HCT116 (cell line): Measurements from ENCODE around the gene NEUROD4. TPM values are rescaled to one million over a fixed set of nuclear protein-coding genes. Genes with fewer than 3 reads are reported as not detected.

Source experiments
- ATAC-seq: fragments of 200-7000 bp; cut with Tn5 transposase; 2 replicates; pipeline ENCODE4 v1.9.1; 2020; ENCODE audit warnings: mild to moderate bottlenecking, moderate library complexity
- BruUV-seq: library from RNA; stranded (reverse); fragments of 400-500 nt; replicated peaks from 2 replicates; lab custom pipeline; 2021; lab: Mats Ljungman, UMichigan
- CTCF ChIA-PET: fragments of 300-600 bp; sonication (Branson Sonifier 250); formaldehyde crosslinking; loops from one replicate; lab custom pipeline; 2021; ENCODE audit warnings: antibody characterized with exemption; lab: Charles Lee
- POLR2A ChIA-PET: fragments of 300-600, 350-600 bp; sonication (Branson Sonifier 250); formaldehyde crosslinking; loops from one replicate; lab custom pipeline; 2021; ENCODE audit warnings: antibody characterized with exemption; lab: Charles Lee
- RAD21 ChIA-PET, 2 experiments: fragments of 300-600 bp; sonication (Branson Sonifier 250); formaldehyde crosslinking; loops; one replicate each; lab custom pipeline; 2023; ENCODE audit warnings: low total read pairs in 2 of 2; ENCODE audit not compliant: uncharacterized antibody in 2 of 2, unreplicated experiment in 2 of 2, low non-redundant PET in 1 of 2; lab: Charles Lee
- DNase-seq: peaks from one replicate; pipeline ENCODE4 v3.0.0-alpha.2; 2010; ENCODE audit warnings: low read depth, low spot score
- H2AFZ ChIP-seq: fragments of 200-600 bp; shearing (Covaris generic), sonication (generic); 2 replicates; pipeline ENCODE4 v1.6.1; 2017; ENCODE audit warnings: low read depth, mixed run types, mixed read lengths, antibody characterized with exemption, low read length; ENCODE audit not compliant: poor library complexity, severe bottlenecking
- H3K27ac ChIP-seq: 2 replicates; pipeline ENCODE4 v1.5.1; 2012; ENCODE audit warnings: low read depth, low read length
- H3K27me3 ChIP-seq: fragments of 200-600 bp; sonication (generic); 2 replicates; pipeline ENCODE4 v1.6.1; 2016; ENCODE audit warnings: mixed run types, low read length, mixed read lengths; ENCODE audit not compliant: insufficient read depth
- H3K36me3 ChIP-seq, 2 experiments: fragments of 200-500 bp in 1 of 2; fragments of 200-600 bp in 1 of 2; sonication (Bioruptor generic) in 1 of 2; sonication (generic) in 1 of 2; 2 replicates each; pipeline versions ENCODE4 v1.5.1 to v1.6.1; 2014 to 2016; ENCODE audit warnings: low read length in 2 of 2, inconsistent platforms in 1 of 2, mixed read lengths in 1 of 2, mixed run types in 1 of 2; ENCODE audit not compliant: insufficient read depth in 2 of 2, control insufficient read depth in 1 of 2
- H3K4me1 ChIP-seq, 2 experiments: fragments of 200-600 bp in 1 of 2; sonication (generic) in 1 of 2; 2 replicates each; pipeline versions ENCODE4 v1.5.1 to v1.6.1; 2012 to 2017; ENCODE audit warnings: low read length in 2 of 2, inconsistent platforms in 1 of 2, mild to moderate bottlenecking in 1 of 2, mixed read lengths in 1 of 2, mixed run types in 1 of 2, moderate library complexity in 1 of 2; ENCODE audit not compliant: insufficient read depth in 2 of 2, control insufficient read depth in 1 of 2
- H3K4me2 ChIP-seq: fragments of 200-600 bp; sonication (generic); 2 replicates; pipeline ENCODE4 v1.6.1; 2017; ENCODE audit warnings: mixed run types, low read length, mixed read lengths
- H3K4me3 ChIP-seq, 2 experiments: fragments of 200-600 bp in 1 of 2; sonication (generic) in 1 of 2; replicated peaks in 1 of 2; 2 replicates each; pipeline ENCODE4 v1.5.1; 2011 to 2016; ENCODE audit warnings: low read length in 2 of 2, control low read depth in 1 of 2, low read depth in 1 of 2, mild to moderate bottlenecking in 1 of 2, mixed read lengths in 1 of 2, mixed run types in 1 of 2
- H3K79me2 ChIP-seq: fragments of 200-600 bp; sonication (generic); 2 replicates; pipeline ENCODE4 v1.6.1; 2017; ENCODE audit warnings: mild to moderate bottlenecking, mixed run types, low read length, moderate library complexity, mixed read lengths; ENCODE audit not compliant: insufficient read depth
- H3K9ac ChIP-seq: fragments of 200-600 bp; sonication (generic); 2 replicates; pipeline ENCODE4 v1.6.1; 2016; ENCODE audit warnings: low read length, mixed read lengths
- H3K9me2 ChIP-seq: fragments of 200-600 bp; sonication (generic), shearing (Covaris generic); 2 replicates; pipeline ENCODE4 v1.6.1; 2017; ENCODE audit warnings: mixed run types, mild to moderate bottlenecking, moderate library complexity; ENCODE audit not compliant: insufficient read depth
- H3K9me3 ChIP-seq, 2 experiments: fragments of 200-500 bp in 1 of 2; fragments of 200-600 bp in 1 of 2; sonication (Bioruptor generic) in 1 of 2; sonication (generic) in 1 of 2; 2 replicates each; pipeline ENCODE4 v1.6.1; 2014 to 2017; ENCODE audit warnings: low read length in 2 of 2, mixed read lengths in 2 of 2, inconsistent platforms in 1 of 2, low read depth in 1 of 2, mild to moderate bottlenecking in 1 of 2, mixed run types in 1 of 2, moderate library complexity in 1 of 2; ENCODE audit not compliant: control insufficient read depth in 1 of 2, insufficient read depth in 1 of 2
- H4K20me1 ChIP-seq: fragments of 200-600 bp; sonication (generic), shearing (Covaris generic); 2 replicates; pipeline ENCODE4 v1.6.1; 2017; ENCODE audit warnings: mixed run types, mild to moderate bottlenecking, moderate library complexity; ENCODE audit not compliant: insufficient read depth
- EGR1 ChIP-seq: IDR thresholded peaks from 2 replicates; pipeline ENCODE4 v1.6.1; 2012; ENCODE audit warnings: low read depth
- ELF1 ChIP-seq: IDR thresholded peaks from 2 replicates; pipeline ENCODE4 v1.6.1; 2012; ENCODE audit warnings: low read depth, borderline replicate concordance
- EZH2 ChIP-seq: fragments of 200-600 bp; sonication (generic); IDR thresholded peaks from 2 replicates; pipeline ENCODE4 v1.6.1; 2017; ENCODE audit warnings: antibody characterized with exemption, mixed run types
- EZH2phosphoT487 ChIP-seq: fragments of 200-600 bp; IDR thresholded peaks from 2 replicates; pipeline ENCODE4 v1.6.1; 2018; ENCODE audit warnings: antibody characterized with exemption, borderline replicate concordance
- FOSL1 ChIP-seq: IDR thresholded peaks from 2 replicates; pipeline ENCODE4 v1.6.1; 2012; ENCODE audit warnings: low read depth
- MAX ChIP-seq: IDR thresholded peaks from 2 replicates; pipeline ENCODE4 v1.6.1; 2012
- POLR2A ChIP-seq: IDR thresholded peaks from 2 replicates; pipeline ENCODE4 v1.7.0; 2011; ENCODE audit warnings: borderline replicate concordance; ENCODE audit not compliant: insufficient read depth, insufficient read length; ENCODE audit errors: extremely low read depth
- POLR2AphosphoS5 ChIP-seq: IDR thresholded peaks from 2 replicates; pipeline ENCODE4 v1.6.1; 2011; ENCODE audit warnings: mild to moderate bottlenecking, low read depth, low read length, moderate library complexity
- RAD21 ChIP-seq: IDR thresholded peaks from 2 replicates; pipeline ENCODE4 v1.6.1; 2012; ENCODE audit warnings: low read depth, mild to moderate bottlenecking
- SIN3A ChIP-seq: IDR thresholded peaks from 2 replicates; pipeline ENCODE4 v1.6.1; 2012; ENCODE audit warnings: low read depth
- SP1 ChIP-seq: IDR thresholded peaks from 2 replicates; pipeline ENCODE4 v1.6.1; 2012; ENCODE audit warnings: low read depth
- TCF7L2 ChIP-seq: IDR thresholded peaks from 2 replicates; pipeline ENCODE4 v1.7.0; 2011; ENCODE audit warnings: borderline replicate concordance, inconsistent platforms; ENCODE audit not compliant: insufficient read depth, insufficient read length; ENCODE audit errors: extremely low read depth
- ZBTB33 ChIP-seq: IDR thresholded peaks from 2 replicates; pipeline ENCODE4 v1.6.1; 2011; ENCODE audit warnings: mild to moderate bottlenecking, low read length, moderate library complexity; ENCODE audit not compliant: insufficient replicate concordance; ENCODE audit errors: extremely low read depth
- ZFX ChIP-seq: fragments of 450-650 bp; IDR thresholded peaks from 2 replicates; pipeline ENCODE4 v1.6.1; 2017
- intact Hi-C: fragments of 100-400 bp; cut with micrococcal nuclease; formaldehyde crosslinking; loops from 2 replicates; pipeline ENCODE4 v1.10.0; 2022
- total RNA-seq: library from RNA; stranded (reverse); gene quantifications from one replicate; pipeline ENCODE4 v1.2.1, GENCODE V29; 2021; ENCODE audit not compliant: unreplicated experiment
- TF ChIP-seq, protein P1 (sequence below): IDR thresholded peaks from 2 replicates; pipeline ENCODE4 v1.6.1; 2012; ENCODE audit warnings: low read depth

The NEUROD4 gene
- total RNA-seq, 1 experiment from 2014 or later: not detected

GRCh38 chr12:55058082-55058481 is 38.3 kb downstream of the NEUROD4 start:
- TF ChIP-seq, protein P1, sequence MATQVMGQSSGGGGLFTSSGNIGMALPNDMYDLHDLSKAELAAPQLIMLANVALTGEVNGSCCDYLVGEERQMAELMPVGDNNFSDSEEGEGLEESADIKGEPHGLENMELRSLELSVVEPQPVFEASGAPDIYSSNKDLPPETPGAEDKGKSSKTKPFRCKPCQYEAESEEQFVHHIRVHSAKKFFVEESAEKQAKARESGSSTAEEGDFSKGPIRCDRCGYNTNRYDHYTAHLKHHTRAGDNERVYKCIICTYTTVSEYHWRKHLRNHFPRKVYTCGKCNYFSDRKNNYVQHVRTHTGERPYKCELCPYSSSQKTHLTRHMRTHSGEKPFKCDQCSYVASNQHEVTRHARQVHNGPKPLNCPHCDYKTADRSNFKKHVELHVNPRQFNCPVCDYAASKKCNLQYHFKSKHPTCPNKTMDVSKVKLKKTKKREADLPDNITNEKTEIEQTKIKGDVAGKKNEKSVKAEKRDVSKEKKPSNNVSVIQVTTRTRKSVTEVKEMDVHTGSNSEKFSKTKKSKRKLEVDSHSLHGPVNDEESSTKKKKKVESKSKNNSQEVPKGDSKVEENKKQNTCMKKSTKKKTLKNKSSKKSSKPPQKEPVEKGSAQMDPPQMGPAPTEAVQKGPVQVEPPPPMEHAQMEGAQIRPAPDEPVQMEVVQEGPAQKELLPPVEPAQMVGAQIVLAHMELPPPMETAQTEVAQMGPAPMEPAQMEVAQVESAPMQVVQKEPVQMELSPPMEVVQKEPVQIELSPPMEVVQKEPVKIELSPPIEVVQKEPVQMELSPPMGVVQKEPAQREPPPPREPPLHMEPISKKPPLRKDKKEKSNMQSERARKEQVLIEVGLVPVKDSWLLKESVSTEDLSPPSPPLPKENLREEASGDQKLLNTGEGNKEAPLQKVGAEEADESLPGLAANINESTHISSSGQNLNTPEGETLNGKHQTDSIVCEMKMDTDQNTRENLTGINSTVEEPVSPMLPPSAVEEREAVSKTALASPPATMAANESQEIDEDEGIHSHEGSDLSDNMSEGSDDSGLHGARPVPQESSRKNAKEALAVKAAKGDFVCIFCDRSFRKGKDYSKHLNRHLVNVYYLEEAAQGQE: no peak
- TF ChIP-seq FOSL1: no peak
- TF ChIP-seq EZH2phosphoT487: no peak
- TF ChIP-seq RAD21: no peak
- TF ChIP-seq POLR2AphosphoS5: no peak
- TF ChIP-seq POLR2A: no peak
- TF ChIP-seq EGR1: no peak
- no peak for TF ChIP-seq SIN3A
- no peak for TF ChIP-seq TCF7L2
- no peak for TF ChIP-seq ZFX
- TF ChIP-seq ELF1: no peak
- no peak for TF ChIP-seq EZH2
- TF ChIP-seq ZBTB33: no peak
- no peak for TF ChIP-seq SP1
- TF ChIP-seq MAX: no peak
- Histone ChIP-seq H3K9me2 (no peaks in the 10 kb centered on the region), H3K27me3 (peaks cover 79% of the 10 kb centered on the region), H2AFZ (no peak overlapping the region), H3K27ac (no peak overlapping the region), H3K9me3 (no peaks in the 10 kb centered on the region), H3K4me3 (no peak overlapping the region), H4K20me1 (no peaks in the 10 kb centered on the region; the same call in 1 of the 2 replicates), H3K9ac (no peak overlapping the region), H3K4me2 (no peak overlapping the region), H3K36me3 (no peaks in the 10 kb centered on the region), H3K79me2 (no peaks in the 10 kb centered on the region), H3K4me1 (no peaks in the 10 kb centered on the region)
- ChIA-PET POLR2A (no interaction called here), CTCF (interaction anchor here (1.5 to 1.7 kb wide), 2 partner anchors 14 to 65 kb away, joined by 5 to 7 read pairs; no protein-coding TSS in a partner anchor), RAD21 (no interaction called here)
- ATAC-seq (no peak), DNase-seq (no peak)
- no TSS peak for BruUV-seq
- intact Hi-C loops: no loop called here
